8988T (cell line): Measurements from ENCODE around the gene SPHKAP.
"Not testable (repeated sequence)": the region's sequence is repeated elsewhere in the genome, so short reads cannot be mapped to it uniquely, and the experiment has no call there.

ENCODE experiments used
- DNase-seq: peaks from one replicate; pipeline ENCODE4 v3.0.0; 2011

SPHKAP gene, protein sequence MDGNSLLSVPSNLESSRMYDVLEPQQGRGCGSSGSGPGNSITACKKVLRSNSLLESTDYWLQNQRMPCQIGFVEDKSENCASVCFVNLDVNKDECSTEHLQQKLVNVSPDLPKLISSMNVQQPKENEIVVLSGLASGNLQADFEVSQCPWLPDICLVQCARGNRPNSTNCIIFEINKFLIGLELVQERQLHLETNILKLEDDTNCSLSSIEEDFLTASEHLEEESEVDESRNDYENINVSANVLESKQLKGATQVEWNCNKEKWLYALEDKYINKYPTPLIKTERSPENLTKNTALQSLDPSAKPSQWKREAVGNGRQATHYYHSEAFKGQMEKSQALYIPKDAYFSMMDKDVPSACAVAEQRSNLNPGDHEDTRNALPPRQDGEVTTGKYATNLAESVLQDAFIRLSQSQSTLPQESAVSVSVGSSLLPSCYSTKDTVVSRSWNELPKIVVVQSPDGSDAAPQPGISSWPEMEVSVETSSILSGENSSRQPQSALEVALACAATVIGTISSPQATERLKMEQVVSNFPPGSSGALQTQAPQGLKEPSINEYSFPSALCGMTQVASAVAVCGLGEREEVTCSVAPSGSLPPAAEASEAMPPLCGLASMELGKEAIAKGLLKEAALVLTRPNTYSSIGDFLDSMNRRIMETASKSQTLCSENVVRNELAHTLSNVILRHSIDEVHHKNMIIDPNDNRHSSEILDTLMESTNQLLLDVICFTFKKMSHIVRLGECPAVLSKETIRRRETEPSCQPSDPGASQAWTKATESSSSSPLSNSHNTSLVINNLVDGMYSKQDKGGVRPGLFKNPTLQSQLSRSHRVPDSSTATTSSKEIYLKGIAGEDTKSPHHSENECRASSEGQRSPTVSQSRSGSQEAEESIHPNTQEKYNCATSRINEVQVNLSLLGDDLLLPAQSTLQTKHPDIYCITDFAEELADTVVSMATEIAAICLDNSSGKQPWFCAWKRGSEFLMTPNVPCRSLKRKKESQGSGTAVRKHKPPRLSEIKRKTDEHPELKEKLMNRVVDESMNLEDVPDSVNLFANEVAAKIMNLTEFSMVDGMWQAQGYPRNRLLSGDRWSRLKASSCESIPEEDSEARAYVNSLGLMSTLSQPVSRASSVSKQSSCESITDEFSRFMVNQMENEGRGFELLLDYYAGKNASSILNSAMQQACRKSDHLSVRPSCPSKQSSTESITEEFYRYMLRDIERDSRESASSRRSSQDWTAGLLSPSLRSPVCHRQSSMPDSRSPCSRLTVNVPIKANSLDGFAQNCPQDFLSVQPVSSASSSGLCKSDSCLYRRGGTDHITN (N-terminal part only)

DNA sequence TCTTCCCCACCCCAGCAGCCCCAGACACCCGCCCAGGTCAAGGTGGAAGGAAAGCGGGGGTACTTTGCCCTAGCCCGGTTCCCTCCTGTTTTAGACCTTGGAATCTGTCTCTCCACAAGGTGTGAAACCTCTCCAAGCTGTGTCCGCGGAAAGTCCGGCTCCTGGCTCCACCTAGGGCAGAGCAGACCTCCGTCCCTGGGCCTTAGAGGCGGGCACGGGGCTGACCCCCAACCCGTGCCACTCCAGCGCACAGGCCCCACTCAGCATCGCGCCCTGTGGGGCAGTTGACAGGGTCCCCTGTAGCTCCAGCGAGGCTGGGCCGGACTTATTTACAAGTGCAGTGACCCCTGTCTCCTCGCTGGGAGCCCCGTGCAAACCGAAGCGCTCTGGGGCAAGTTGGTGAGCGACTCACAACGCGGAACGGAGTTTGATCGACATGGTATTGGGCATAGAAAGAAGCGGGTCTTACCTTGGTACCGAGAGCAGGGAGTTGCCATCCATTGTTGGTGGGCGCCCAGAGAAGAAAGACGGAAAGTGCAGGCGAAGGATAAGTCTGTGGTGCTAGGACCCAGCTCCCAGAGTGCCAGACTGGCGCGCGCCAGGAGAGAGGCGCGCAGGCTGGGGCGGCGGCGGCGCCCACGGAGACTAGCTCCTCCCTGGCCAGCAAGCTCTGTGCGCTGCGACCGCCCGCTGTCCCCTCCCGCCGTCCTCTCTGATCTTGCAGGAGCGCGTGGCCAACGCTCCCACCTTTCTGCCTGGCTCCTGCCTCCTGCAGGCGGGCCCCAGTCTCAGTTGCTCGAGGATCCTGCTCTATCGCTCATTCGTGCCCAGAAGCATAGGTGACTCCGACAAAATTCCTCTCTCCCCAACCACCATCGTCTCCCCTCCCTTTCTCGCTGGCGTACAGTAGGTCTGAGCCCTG, at the start of gene SPHKAP:
Gene SPHKAP, minus strand, starts transcription at position 590 of the 922 bp plus-strand sequence. Its CDS starts 89 bp downstream, at position 501.
- no peak for DNase-seq

DNA sequence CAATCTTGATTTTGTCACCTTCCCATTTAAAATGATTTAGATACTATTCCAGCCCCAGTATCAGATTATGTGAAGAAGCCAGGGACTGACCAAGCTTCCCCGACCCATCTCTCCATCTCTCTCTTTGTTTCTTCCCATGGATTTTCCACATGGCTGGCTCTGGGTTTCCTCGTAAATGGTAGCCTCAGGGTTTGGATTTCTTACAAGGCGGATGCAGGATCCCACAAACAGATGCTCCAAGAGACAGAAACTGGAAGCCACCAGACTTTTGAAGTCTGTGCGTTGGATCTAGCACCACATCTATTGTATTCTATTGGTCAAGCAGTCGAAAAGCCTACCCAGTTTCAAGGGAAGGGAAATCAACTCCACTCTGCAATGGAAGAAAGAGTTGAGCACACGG, 46.0 kb upstream of the SPHKAP start:
- DNase-seq, result no peak

DNA sequence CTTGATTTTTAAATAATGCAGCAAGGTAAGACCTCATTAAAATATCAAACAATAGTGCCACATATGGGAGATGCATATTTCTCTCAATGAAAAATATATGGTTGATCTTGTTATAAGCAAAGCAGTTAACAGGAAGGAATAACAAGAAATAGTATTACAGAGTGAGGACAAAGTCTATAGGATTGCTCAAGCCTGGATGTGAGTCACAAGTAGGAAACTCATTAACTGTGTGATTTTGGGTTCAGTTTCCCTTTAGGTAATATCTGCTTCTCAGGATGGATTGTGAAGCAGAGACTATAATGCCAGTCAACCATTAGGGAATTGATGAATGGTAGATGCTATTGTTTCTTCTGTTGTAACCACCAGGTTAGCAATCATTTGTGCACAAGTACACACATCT, 42.9 kb upstream of the SPHKAP start:
- DNase-seq, result no peak

DNA sequence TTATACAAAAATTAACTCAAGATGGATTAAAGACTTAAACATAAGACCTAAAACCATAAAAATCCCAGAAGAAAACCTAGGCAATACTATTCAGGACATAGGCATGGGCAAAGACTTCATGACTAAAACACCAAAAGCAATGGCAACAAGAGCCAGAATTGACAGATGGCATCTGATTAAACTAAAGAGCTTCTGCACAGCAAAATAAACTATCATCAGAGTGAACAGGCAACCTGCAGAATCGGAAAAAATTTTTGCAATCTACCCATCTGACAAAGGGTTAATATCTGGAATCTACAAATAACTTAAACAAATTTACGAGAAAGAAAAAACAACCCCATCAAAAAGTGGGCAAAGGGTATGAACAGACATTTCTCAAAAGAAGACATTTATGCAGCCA, 37.1 kb upstream of the SPHKAP start:
- not testable (repeated sequence) for DNase-seq

DNA sequence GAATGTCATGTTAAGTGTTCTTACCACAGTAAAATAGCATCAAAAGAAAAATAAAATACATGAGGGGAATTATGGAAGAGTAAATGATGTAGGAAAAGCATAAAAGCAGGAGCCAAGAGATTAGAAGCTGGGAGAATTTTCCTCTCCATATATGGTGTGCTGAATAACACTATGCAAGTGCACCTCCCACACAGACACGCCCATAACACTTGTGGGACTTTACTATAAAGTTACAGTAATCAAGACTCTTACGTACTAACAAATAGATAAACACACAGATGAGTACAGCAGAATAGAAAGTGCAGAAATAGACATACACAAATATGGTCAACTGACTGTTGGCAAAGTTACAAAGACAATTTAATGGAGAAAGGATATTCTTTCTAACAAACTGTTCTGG, 16.0 kb upstream of the SPHKAP start:
- DNase-seq, result no peak

DNA sequence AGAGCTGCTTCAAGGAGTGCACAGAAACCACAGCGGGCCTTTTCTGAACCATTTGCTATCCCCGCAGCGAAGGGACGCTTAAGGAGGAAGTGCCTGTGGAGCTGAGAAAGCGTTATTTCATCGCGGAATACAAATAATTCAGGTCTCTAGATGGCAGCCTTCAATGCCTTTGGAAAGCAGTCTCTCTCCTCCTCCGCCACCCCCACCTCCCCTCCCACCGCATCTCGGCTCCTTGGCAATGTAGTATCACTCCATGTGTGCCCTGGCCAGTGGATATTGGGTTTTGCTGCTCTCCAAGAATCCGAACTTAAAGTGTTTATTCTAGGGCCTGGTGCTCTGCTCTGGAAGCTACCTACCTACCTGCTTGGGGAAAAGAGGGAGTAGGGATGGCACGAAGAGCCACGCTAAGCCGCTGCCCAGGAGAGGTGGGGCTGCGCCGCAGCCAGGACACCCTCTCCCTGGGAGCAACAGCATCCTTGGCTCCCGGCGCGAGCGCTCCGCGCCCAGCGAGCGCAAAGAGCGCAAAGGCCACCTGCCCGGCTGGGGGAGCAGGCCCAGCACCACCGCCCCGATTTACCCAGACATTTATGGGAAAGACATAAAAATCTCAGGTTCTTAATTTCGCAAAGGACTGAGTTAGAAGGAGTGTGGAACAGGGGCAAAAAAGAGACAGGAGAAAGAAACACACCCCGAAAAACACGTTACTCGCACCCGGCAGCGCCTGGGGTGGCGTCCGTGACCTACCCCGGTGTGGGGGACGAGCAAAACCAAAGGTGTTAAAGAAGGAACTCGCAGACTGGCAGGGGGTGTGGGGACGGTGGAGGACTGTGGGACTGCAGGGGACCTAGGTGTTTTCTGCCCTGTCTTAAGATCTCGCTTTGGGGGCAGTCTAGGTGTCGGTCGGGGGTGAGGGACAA, 1.0 kb downstream of the SPHKAP start:
- DNase-seq, result no peak

DNA sequence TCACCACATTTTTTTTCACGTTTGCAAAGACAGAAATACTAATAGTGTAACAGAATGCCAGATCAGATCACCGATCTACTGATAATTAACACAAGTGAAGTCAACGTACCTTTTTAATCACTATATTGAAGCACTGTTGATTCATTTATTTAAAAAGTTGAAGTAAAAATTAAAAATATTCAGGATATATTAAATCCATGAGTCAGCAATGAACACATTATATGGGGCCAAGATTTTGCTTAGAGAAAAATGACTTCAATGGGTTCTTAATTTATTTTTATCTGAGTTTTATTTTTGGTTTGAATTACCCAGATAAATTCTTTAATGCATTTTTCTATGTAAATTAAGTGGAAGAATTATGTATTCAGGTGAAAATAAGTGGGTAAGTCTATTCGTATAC, 14.2 kb downstream of the SPHKAP start:
- no peak for DNase-seq

DNA sequence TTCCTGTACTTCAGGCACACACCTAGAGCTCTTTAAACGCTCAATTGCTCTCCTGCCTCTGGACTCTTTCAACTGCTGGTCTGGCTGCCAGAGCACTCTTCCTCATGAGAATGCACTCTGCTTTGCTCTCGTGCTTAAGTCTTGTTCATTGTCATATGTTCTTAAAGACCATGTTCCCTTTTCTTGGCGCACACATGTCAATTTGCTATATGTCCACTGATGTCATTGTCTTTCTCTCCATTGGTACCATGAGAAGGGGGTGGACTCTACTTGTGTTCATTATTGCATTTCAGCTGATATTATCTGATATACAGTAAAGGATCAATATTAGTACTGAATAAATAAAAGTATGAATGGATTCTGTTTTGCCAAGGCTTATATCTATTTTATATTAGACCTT, 16.8 kb downstream of the SPHKAP start:
- no peak for DNase-seq

DNA sequence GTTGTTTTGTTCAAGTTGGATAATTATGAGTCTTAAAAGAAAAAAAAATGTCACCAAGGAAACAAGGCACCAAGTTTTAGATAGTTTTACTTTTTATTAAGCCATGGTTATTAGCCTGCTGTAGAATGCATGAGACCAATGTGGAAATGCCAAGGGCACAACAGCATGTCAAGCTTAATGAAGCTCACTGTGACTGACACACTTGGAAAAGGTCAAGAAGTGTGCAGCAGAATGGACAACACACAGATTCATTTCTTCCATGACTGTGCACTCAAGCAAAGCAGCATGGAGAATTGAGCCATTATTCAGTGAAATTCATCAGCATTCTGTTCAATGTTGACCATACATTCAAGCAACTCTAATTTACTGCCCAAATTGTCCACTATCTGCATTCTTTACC, 23.6 kb downstream of the SPHKAP start:
- DNase-seq, result no peak

DNA sequence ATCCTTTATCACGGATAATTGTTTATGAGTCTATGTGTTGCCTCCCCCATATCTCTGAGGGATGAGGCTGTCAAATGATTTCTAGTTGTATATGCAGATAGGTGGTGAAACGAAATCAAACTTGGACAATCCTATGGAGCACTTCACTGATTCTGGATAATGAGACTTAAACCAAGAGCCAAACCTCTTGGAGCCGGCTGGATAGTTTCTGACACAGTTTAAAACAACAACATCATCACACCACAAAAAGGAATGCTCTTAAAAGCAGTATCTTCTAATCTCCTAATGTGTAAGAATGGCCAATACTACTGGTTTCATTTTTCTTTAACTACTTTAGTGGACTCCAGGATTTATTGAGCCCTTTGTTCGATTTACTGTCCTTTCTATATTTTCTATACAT, 36.5 kb downstream of the SPHKAP start:
- DNase-seq, result no peak

DNA sequence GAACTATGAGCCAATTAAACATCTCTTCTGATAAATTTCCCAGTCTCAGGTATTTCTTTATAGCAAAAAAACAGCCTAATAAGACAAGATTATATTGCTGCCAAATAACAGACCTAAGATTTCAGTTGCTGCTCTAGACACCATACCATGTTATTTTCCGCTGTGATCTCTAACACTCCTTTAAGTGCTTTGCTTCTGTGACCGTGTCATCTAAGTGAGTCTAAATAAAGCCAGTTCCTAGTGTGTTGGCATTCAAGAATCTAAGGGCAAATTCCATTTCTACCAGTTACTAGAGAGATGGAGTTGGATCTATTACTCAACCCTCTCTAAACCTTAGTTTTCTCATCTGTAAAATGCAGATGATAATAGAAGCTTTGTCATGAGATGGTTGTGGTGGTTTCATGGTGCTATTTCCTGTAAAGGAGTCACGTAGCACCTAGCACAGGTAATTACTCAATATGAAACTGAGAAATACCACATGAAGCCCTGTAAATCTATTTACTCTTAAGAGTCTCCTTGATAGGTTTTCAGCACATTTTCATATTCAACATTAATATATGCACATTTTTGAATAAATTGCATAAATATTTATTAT, 40.5 kb downstream of the SPHKAP start:
- no peak for DNase-seq

DNA sequence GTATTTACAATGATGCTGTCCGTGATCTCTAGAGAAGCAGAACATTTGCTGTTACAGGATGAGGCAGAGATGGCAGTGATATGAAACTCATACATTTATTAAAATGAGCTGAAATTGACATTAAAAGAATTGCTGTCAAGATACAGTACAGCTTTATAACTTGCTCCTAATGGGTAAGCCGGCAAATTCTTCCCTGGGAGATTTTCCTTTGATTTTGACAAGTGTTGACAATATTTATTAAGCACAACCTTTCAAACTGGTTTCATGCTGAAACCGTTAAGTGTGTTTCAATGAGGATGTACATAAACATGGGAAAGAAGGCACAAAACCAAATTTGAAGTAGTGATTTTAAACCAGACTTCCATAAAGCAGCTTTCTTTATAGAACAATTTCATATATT, 45.5 kb downstream of the SPHKAP start:
- no peak for DNase-seq

DNA sequence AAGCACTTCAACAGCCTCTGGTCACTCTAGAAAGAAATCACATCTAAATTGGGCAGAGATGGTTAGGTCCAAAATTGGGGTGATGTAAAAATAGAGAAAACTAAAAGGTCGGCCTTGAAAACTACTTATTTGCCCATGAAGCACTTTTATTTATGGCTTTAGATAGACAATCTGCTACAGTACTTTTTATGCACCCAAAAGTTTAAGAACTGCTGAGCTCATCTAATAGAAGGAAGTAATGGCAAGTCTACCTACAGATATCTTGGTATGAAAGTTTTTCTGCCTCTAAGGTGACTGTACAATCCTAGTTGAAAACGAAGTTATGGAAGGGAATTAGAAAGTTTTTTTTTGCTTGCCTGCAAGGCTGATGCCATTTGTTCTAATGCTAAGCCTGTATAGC, 46.2 kb downstream of the SPHKAP start:
- no peak for DNase-seq

DNA sequence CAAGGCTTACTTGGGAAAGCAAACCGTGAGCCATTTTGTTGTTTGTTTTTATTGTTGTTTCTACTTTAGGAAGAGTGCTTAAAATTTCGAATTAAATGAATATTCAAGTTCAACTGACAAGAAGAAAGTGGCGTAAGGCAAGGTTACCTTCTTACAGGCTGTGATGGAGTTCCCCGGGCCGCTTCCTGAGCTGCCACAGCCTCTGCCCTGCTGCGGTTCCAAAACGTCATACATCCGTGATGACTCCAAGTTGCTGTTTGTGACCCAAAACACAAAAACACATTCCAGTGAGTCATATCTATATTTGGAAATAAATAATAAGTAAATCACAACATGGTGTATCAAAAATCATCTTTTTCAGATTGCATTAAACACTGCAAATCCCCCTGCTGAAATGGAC, 49.7 kb downstream of the SPHKAP start:
- no peak for DNase-seq

DNA sequence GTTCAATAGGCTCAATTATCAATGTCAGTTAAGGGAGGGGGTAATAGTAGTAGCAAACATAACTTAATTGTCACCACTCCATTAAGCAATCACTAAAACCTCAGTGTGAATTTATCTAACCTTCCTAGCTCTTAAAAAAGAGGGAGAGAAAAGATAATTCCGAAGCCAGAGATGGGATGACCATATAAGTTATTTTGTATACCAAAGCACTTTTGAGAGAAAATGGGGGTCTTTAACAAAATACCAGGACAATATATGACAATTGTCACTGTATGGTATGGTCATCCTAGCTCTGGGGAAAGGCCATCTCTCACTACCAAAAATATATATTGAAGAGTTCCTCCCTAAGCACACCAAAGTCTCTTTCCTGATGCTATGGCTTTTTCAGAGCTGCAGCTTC, 55.1 kb downstream of the SPHKAP start:
- no peak for DNase-seq

DNA sequence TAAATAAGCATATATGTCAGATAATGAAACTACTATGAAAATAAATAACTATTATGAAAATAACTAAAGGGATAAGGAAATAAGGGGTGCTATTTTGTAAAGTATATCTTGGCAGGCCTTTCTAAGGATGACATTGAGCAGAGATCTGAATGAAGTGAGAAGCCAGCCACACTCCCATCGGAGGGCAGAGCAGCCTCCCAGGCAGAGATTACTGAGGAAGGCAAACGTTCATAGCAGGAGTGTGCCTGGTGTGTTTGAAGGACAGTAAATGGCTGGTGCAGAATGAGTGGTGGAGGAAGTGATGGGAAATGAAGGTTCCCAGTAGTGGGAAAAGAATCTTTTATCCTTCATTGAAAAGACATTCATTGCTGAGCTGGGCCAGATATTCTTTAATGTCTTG, 62.5 kb downstream of the SPHKAP start:
- no peak for DNase-seq

DNA sequence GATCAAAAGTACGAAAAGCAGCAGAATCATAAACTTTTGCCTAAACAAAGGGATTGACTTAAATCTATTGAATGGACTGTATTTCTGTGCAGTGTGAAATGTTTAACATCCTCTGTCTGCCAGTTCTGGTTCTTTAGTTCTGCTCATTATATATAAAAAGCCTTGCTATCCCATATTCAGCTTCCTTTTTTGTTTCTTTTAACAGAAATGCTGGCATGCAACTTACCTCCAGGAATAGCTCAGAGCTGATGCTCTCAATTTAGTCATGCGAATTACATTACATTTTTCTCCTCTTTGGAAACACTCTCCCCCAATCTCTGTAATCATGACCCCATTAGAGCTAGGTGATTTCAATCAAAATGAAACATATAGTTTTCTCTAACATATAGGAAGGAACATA, 73.6 kb downstream of the SPHKAP start:
- DNase-seq, result no peak

DNA sequence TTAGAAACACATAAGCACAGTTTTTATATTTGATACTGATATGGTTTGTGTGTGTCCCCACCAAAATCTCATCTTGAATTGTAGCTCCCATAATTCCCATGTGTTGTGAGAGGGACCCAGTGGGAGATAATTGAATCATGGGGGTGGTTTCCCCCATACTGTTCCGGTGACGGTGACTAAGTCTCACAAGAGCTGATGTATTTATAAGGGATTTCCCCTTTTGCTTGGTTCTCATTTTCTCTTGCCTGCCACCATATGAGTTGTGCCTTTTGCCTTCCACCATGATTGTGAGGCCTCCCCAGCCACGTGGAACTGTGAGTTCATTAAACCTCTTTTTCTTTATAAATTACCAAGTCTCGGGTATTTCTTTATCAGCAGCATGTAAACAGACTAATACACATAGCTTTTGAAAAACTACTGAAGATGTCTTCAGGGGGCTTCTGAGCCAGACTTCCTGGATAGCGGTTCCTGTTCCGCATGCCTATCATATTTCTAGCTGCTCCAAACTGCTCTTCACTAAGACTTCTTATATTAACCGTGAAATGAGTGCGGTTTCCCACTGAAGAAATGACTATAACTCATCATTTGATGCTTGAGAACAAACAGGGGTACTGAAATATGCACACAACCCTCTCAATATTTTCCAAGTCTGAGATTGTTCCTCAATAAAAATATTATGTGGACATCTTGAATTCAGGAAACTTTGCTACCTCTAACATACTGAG, 75.8 kb downstream of the SPHKAP start:
- DNase-seq, result no peak

DNA sequence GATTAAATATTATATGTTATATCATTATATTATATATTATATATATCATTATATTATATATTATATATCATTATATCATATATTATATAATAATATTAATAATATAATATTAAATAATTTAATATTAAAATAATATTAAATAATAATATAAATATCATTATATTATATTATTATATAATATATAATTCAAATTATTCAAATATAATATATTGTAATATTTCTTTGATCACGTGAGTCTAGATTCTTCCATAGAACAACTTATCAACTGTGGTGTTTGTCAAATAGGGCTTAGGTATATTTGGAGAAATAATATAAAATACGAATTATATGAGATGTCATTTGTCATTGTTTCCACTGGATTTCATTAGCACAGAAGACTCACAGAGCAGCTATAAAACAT, 77.3 kb downstream of the SPHKAP start:
- DNase-seq, result no peak

DNA sequence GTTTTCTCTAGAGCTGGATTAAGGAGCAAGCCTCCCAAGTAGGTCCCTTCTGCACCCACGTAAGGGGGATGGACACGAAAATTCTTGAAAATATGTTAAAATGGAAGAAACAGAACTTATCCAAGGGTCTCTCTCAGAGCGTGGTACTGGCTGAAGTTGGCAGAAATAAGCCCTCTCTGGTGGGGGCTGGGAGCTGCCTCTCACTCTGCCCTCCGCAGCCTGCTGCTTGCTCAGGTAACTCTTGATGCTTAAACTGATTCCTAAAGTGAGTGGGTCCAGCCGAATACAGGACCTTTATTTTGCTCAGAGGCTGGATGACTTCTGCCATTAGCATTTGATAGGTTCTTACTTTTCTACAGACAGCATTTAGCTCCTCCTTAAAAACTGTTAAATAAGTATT, 78.1 kb downstream of the SPHKAP start:
- no peak for DNase-seq
